ENCODE measurements around the gene CFAP54.
"Not testable (repeated sequence)": the region's sequence is repeated elsewhere in the genome, so short reads cannot be mapped to it uniquely, and the experiment has no call there.

Gene CFAP54

DNA sequence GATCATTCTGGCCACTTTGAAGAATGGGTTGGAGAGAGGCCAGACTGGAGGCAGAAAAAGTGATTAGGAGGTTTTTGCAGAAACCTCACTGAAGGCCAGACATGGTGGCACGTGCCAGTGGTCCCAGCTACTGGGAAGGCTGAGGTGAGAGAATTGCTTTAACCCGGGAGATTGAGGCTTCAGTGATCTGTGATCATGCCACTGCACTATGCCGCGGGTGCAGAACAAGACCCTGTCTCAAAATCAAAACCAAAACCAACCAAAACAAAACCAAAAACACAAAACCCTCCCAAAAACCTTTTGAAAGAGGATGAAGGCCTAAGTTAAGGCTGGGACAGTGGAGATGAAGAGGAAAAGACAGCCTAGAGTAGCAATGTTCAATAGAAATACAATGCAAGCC, 15.2 kb upstream of the CFAP54 start:
- DNase-seq (ENCODE audit: low read depth, low spot score) = no peak

DNA sequence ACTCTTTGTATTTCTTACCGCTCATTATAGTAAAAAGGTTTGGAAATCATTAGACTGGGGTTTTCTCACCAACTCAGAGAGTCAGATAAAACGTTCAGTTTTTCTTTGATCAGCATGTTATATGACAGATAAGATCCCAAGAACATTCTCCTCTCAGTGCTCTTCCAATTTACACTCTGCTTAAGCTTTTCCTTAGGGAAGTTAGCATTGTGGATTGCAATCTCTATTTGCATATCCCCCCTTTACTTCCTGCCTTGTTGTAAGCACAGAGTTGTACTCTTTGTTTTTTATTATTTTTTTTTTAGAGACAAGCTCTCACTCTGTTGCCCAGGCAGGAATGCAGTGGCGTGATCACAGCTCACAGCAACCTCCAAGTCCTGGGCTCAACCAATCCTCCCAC, 11.4 kb upstream of the CFAP54 start:
- DNase-seq (ENCODE audit: low read depth, low spot score) = no peak

DNA sequence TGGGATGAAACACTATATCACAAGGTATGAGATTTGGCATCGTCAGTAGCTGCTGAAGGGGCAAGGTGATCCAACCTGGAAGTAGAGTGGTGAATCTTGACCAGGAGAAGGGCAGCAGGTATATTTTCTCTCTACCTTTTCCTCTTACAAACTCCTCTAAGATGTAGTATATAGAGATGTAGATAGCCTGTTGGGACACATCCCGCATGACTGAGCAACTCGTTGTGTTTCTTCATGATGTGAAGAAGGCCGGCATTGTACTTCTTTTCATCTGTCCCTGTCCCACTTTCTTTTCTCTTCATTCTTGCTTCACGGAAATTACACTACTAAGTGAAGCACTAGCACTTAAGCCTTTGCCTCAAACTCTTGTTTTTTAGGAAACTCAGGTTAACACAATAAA, 7.3 kb upstream of the CFAP54 start:
- DNase-seq (ENCODE audit: low read depth, low spot score) = no peak

DNA sequence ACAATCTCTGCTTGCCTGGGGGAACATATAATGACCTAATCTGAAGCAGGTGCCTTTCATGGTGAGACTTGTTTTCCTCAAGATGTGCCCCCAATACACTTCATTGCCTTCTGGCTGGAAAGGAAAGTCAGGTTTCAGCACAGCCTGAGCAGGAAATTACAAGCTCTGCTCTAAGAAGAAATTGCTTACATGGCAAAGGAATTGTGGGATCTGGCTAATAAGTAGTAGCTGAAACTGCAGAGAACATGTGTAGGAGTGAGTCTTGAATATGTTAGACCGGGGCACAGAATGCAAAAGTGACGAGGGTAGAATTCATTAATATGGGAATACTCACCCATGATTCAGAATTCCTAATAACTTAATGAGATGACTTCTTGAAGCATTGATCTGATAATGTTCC, 6.3 kb upstream of the CFAP54 start:
- no peak for DNase-seq (ENCODE audit: low read depth, low spot score)

DNA sequence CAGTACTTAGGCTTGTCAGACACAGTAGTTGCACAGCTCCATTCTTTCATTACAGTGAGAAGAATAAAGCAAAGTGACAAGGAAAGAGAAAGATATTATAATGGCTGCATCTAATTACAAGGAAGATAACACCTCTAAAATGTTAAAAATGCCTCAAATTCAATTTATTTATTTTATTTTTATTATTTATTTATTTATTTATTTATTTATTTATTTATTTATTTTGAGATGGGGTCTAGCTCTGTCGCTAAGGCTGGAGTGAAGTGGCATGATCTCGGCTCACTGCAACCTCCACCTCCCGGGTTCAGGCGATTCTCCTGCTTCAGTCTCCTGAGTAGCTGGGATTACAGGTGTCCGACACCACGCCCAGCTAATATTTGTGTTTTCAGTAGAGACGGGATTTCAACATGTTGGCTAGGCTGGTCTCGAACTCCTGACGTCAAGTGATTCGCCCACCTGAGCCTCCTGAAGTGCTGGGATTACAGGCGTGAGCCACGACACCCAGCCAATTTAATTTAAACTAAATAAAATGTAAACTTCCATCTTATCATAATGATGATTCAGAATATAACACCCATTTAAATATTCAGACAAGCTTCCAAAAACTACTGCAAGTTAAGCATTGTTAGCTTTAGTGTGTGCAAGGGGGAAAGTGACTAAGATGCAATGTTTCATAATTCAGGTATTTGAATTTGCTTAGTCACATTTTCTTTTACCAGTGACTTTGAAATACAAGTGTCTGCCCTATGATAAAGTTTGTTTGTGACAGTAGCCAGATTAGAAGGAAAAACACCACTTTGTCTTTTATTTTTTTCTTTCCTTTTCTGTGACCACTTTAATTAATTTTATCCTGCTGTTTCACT, 2.4 kb upstream of the CFAP54 start:
- no peak for DNase-seq (ENCODE audit: low read depth, low spot score)

DNA sequence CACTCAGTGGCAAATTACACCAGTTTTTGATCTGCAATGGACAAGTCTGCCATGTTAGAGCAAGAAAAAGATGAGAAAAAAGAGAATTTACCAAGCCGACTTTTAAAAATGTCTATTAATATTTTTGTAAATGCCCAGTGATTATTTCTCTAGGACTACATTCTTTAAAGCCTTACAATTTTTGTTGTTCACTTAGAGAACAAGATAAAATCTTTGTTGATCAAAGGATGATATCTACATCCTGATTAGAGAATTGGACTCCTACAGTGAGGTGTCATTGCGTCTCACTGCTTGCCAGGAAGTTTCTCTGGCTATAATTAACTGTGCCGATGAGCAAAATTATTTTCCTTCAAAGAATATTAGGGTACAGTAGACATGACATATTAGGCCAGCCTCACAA, 1.7 kb upstream of the CFAP54 start:
- DNase-seq (ENCODE audit: low read depth, low spot score) = no peak

DNA sequence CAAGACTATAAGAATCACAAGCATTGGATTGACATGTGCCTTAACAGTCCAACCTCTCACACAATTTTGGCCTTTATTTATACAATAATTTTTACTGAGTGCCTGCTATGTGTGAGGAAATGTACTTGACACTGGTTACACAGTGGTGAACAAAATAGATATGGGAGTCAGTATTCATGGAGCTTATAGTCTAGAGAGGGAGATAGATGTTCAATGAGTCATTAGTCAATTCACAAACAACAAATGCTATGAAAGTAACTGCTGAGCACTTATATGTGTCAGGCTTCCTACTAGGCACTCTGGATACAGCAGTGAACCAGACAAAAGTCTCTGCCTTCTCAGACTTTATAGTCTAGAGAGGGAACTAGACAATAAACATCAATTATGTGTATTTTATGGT, 3.7 kb downstream of the CFAP54 start:
- DNase-seq (ENCODE audit: low read depth, low spot score) = no peak

DNA sequence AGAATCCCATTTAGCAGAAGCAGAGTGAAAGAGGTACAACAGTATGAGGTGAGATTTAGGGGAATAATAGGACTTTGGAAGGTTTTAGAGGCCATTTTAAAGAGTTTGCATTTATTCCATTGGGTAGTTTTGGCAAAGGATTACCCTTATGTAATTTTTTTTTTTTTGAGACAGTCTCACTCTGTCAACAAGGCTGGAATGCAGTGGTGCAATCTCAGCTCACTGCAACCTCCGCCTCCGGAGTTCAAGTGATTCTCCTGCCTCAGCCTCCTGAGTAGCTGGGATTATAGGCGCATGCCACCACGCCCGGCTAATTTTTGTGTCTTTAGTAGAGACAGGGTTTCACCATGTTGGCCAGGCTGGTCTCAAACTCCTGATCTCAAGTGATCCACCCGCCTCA, 4.8 kb downstream of the CFAP54 start:
- DNase-seq (ENCODE audit: low read depth, low spot score) = not testable (repeated sequence)

DNA sequence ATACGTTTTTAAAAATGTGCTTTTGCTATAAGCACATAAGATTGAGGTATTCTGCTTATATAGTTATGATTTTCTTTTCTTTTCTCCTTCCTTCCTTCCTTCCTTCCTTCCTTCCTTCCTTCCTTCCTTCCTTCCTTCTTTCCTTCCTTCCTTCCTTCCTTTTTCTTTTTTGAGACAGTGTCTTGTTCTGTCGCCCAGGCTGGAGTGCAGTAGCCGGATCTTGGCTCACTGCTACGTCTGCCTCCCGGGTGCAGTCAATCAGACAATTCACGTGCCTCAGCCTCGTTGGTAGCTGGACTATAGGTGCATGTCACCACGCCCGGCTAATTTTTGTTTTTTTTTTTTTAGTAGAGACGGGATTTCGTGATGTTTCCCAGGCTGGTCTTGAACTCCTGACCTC, 5.8 kb downstream of the CFAP54 start:
- no peak for DNase-seq (ENCODE audit: low read depth, low spot score)

DNA sequence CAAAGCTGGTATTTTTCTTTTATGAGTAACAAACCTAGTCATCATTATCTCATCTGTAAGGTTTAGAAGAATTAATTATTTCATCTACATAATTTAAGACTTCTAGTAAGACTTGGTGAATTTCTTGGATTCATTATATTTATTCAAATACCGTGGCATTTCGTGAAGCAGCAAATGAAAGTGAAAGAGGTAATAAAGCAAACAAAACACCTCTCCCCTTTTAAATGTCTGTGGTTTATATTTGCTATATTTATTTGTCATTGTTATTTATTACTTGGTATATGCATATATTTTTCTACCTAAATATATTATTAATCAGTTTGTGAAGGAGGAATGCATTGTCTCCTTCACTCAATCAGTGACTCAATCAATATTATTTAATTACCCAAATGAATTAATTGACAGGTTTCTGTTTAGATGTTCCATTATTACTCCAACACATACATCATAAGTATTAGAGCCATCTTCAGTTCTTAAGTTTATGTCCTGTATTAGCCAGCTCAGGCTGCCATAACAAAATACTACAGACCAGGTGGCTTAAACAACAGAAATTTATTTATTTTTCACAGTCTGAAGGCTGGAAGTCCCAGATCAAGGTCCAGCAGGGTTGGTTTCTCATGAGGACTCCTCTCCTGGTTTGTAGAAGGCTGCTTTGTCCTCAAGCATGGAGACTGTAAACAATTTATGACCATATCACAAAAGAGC, 6.6 kb downstream of the CFAP54 start:
- DNase-seq (ENCODE audit: low read depth, low spot score) = no peak

DNA sequence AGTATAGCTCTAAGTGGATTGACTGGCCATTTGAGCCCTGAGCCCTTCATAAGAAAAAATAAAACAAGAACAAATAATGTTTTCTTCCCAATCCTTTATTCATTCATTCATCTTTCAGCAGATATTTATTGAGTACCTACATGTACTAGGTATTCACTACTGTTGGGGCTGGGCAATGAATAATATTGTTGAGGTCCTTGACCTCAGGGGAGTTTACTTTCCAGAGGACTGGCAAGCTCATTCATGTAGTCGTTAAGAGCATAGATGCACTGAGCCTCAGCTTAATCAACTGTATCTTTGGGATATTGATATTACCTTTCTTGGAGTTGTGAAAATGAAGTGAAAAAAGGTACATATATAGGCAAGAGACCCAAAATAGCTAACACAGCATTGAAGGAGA, 7.6 kb downstream of the CFAP54 start:
- DNase-seq (ENCODE audit: low read depth, low spot score) = no peak

DNA sequence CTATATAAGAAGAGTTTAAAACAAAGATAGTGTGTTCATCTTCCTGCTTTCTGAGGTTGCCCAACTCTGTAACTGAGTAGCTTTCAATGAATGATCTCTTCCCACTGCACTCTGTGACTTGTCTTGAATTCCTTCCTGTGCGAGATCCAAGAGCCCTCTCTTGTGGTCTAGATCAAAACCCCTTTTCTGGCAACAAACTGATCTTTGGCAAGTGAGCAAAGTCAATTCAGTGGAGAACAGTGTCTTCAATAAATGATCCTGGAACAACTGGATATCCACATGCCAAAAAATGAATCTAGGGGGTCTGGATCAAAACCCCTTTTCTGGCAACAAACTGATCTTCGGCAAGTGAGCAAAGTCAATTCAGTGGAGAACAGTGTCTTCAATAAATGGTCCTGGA, 8.5 kb downstream of the CFAP54 start:
- no peak for DNase-seq (ENCODE audit: low read depth, low spot score)

DNA sequence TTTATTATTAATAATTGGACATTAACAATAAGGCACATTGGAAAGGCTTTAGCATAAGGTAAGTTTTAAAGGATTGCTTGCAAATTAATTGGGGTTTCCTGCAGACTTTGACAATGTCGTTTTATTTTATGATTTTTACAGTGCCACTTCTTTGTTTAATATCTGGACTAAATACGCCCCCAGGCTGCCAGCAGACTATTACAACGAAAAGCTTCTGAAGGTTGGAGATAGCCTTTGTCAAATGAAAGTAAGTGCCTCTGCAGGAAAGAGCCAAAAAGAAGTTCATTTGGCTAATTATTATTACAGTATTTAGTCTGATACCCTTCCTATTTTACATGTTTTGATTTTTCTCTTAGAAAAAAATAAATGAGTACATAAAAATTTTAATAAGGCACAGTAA, 11.3 kb downstream of the CFAP54 start:
- DNase-seq (ENCODE audit: low read depth, low spot score) = no peak

DNA sequence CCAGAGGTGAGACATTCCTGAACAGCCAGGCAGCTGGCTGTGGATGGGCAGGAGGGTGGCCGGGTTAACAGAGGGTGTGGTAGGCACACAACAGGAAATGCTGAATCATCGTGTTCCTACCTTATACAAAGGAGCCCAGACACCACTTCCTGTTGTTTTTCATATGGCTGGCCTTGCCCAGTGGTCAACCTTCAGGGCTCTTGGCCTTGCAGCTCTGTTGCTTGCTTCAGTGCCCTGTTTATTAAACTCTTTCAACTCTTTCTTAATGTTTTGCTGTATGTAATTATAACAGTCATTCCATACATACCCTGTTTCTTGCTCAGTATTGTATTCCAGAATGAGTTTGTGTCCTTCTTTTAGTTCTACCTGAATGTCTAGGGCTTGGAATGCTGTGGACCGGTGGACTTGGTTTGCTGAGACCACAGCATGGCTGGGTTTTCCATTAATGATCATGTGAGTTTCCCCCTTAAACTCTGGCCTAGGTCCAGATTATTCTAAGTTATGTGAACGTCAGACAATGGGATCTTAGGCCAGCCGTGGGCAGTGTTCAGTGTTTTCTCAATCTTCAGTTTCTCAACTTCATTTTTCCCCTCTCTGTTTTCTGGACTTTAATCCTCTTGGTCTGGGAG, 11.9 kb downstream of the CFAP54 start:
- DNase-seq (ENCODE audit: low read depth, low spot score) = no peak

DNA sequence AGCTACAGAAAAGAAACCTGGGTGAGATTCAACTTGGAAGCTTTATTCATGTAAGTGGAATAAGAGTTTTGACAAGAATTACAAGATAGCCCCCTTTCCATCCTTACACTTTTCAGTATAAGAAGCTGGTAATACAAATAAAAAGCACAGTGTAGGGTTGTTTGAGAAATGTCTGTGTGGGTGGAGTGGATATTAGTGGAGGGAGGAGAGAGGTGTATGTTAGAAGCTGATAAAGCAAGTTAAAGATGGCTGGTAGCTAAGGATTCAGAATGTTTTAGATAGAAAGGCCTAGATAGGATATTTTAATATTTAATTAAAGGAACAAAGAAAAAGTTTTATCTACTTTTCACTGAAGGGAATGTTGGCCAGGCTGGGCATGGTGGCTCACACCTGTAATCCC, 12.5 kb downstream of the CFAP54 start:
- DNase-seq (ENCODE audit: low read depth, low spot score) = no peak

DNA sequence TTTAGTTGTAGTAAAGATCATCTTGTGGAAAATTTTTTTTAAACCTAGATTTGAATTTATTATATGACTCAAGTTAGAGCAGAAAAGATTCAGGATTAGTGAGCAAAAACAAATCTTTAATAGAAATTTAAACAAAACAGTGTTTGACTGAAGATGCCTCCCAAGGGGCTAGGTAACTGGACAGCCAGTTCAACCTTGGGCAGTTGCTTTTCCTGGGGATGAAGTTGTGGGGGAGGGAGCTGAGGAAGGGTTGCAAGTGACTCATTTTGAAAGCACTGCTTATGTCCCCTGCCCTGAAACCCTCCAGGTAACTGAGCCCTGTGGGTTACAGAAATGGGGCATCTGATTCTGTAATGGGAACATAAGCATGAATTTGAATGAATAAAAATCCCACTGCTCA, 13.1 kb downstream of the CFAP54 start:
- no peak for DNase-seq (ENCODE audit: low read depth, low spot score)

DNA sequence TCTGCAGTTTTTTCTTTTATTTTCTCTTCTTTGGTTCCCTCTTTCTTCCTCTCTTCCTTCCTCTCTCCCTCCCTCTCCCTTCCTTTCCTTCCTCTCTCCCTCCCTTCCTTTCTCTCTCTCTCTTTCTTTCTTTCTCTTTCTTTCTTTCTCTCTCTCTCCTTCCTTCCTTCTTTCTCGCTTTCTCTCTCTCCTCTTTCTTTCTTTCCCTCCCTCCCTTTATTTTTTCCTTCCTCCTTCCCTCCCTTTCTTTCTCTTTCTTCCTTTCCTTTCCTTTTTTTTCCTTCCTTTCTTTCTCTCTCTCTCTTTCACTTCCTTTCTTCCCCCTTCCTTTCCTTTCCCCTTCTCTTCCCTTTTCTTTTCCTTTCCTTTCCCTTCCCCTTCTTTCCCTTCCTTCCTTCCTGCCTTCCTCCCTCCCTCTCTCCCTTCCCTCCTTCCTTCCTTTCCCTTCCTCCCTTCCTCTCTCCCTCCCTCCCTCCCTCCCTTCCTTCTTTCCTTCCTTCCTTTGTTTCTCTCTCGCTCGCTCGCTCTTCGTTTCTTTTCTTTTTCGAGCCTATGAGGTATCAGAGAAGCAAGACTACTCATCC, 13.7 kb downstream of the CFAP54 start:
- DNase-seq (ENCODE audit: low read depth, low spot score) = no peak

DNA sequence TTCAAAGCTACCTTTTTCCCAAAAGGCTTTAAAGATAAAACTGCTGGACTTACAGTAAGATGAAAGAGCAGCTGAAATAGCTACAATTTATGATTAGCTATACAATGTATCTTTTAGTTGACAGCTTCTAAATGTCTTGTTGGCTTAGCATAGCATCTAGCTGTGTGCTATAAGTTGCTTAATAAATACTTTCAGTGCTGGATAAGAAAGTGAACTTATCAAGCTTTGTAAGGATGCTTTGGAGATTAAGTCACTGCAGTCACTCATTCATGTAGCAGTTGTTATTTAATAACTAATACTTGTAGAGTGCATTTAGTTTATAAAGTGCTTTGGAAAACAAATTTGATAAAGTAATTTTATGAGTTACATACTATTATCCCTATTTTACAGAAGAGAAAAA, 14.6 kb downstream of the CFAP54 start:
- no peak for DNase-seq (ENCODE audit: low read depth, low spot score)

DNA sequence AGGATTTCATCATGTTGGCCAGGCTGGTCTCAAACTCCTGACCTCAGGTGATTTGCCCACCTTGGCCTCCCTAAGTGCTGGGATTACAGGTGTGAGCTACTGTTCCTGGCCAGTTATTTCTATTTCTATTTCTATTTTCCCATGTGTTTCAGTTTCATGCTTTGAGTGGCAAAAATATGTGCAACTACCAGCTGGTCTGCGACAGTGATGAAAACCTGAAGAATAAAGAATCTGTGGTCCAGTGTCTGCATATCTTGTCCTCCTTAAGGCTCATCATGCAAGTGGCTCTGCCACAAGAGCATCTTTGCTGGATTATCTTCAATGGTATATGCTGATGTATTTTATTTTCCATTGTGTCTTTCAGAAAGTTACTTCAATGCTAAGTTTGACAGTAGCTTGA, 17.4 kb downstream of the CFAP54 start:
- DNase-seq (ENCODE audit: low read depth, low spot score) = no peak

DNA sequence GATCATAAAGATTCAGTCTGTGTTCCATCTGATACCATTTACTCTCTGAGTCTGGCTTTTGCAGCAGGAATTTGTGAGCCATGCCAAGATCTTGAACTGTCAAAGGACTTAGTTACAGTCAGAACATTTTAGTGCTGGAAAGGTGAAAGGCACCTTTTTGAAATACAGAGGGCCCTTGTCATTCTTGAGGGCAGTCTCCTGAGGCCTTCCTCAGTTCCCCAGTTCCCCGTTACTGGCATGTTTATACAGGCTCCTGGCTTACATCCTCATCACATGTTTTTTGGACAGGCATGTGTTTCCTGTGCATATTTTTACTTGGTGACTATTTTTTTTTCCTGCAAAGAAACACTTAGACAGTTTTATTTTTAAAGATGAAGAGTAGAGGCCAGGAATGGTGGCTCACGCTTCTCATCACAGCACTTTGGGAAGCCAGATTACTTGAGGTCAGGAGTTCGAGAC, 21.0 kb downstream of the CFAP54 start:
- no peak for DNase-seq (ENCODE audit: low read depth, low spot score)

DNA sequence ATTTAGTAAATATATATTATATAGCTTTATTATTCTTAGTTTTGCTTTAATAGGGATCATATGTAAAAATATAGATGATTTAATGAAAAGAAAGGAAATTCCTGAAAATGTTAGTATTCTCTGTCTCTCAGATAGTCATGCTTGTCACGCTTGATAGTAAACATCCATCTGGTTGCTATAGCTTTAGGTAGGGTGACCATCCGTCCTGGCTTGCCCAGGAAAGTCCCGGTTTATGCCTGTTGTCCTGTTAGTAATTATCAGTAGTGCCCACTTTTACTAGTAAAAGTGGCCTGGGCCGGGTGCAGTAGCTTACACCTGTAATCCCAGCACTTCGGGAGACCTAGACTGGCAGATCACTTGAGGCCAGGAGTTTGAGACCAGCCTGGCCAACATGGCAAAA, 23.8 kb downstream of the CFAP54 start:
- DNase-seq (ENCODE audit: low read depth, low spot score) = no peak

DNA sequence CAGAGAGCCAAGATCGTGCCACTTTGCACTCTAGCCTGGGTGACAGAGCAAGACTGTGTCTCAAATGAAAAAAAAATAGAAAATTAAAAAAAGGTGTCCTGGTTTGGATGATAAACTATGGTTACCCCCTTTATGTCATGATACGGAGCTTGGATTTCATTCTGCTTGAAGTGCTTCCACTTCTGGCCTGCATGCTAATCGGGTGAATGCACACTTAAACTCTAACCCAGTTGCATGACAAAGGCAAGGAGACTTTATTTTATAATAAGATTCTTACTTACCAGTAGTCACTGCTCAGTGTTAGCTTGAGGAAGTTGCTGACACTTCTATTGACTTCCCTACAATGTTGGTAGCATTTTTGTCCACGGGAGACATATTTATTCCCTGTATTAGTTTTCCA, 24.3 kb downstream of the CFAP54 start:
- DNase-seq (ENCODE audit: low read depth, low spot score) = no peak
